Keratinocyte (primary cell): ENCODE results near the gene PCDHGA10. TPM values are rescaled to one million over a fixed set of nuclear protein-coding genes. Genes with fewer than 3 reads are reported as not detected.
"Not testable (repeated sequence)": the region's sequence is repeated elsewhere in the genome, so short reads cannot be mapped to it uniquely, and the experiment has no call there.

Experiments
- DNase-seq: peaks from one replicate; pipeline ENCODE4 v3.0.0-alpha.2; 2011; ENCODE audit warnings: low read depth, missing footprints, low spot score
- FAIRE-seq: peaks from 2 replicates; lab custom pipeline; 2011; peaks lifted over from hg19 to GRCh38; lab: Jason Lieb, UNC
- H2AFZ ChIP-seq: 2 replicates; pipeline ENCODE4 v1.6.0; 2012; ENCODE audit warnings: low read length, control low read depth, inconsistent platforms; ENCODE audit not compliant: control insufficient read depth
- H3K27ac ChIP-seq: 2 replicates; pipeline ENCODE4 v1.5.1; 2011; ENCODE audit warnings: low read length; ENCODE audit not compliant: control insufficient read depth, insufficient read depth
- H3K27me3 ChIP-seq: 3 replicates; pipeline ENCODE4 v1.6.0; 2011; ENCODE audit warnings: low read length; ENCODE audit not compliant: control insufficient read depth, insufficient read depth; ENCODE audit errors: extremely low read depth
- H3K36me3 ChIP-seq, 2 experiments: 2 replicates in 1 of 2; 3 replicates in 1 of 2; pipeline ENCODE4 v1.5.1; 2011; ENCODE audit warnings: low read length in 2 of 2, mild to moderate bottlenecking in 1 of 2; ENCODE audit not compliant: control insufficient read depth in 2 of 2, insufficient read depth in 2 of 2; ENCODE audit errors: extremely low read depth in 1 of 2
- H3K4me1 ChIP-seq: 3 replicates; pipeline ENCODE4 v1.5.1; 2011; ENCODE audit warnings: low read length; ENCODE audit not compliant: control insufficient read depth, insufficient read depth; ENCODE audit errors: extremely low read depth
- H3K4me2 ChIP-seq: 3 replicates; pipeline ENCODE4 v1.6.0; 2011; ENCODE audit warnings: low read depth, low read length; ENCODE audit not compliant: control insufficient read depth, insufficient read depth; ENCODE audit errors: extremely low read depth
- H3K4me3 ChIP-seq, 3 experiments: fragments of 200-600 bp in 1 of 3; sonication (generic) in 1 of 3; 2 replicates in 2 of 3; 3 replicates in 1 of 3; pipeline ENCODE4 v1.5.1; 2011 to 2016; ENCODE audit warnings: low read length in 3 of 3, mild to moderate bottlenecking in 3 of 3, control low read depth in 2 of 3, inconsistent platforms in 1 of 3, low read depth in 1 of 3, mixed read lengths in 1 of 3, mixed run types in 1 of 3, moderate library complexity in 1 of 3; ENCODE audit not compliant: control insufficient read depth in 2 of 3, insufficient read depth in 2 of 3; ENCODE audit errors: extremely low read depth in 1 of 3
- H3K79me2 ChIP-seq: 2 replicates; pipeline ENCODE4 v1.6.0; 2012; ENCODE audit warnings: low read length; ENCODE audit not compliant: control insufficient read depth, insufficient read depth
- H3K9ac ChIP-seq: 3 replicates; pipeline ENCODE4 v1.6.0; 2011; ENCODE audit warnings: low read length; ENCODE audit not compliant: control insufficient read depth, insufficient read depth; ENCODE audit errors: extremely low read depth
- H3K9me1 ChIP-seq: 3 replicates; pipeline ENCODE4 v1.6.0; 2011; ENCODE audit warnings: low read length; ENCODE audit not compliant: control insufficient read depth, insufficient read depth; ENCODE audit errors: extremely low read depth
- H3K9me3 ChIP-seq: 2 replicates; pipeline ENCODE4 v1.5.1; 2012; ENCODE audit warnings: low read depth, low read length; ENCODE audit not compliant: control insufficient read depth
- H4K20me1 ChIP-seq: 3 replicates; pipeline ENCODE4 v1.6.0; 2011; ENCODE audit warnings: low read length; ENCODE audit not compliant: control insufficient read depth, insufficient read depth; ENCODE audit errors: extremely low read depth
- CTCF ChIP-seq, 3 experiments: IDR thresholded peaks in 1 of 3; conservative IDR thresholded peaks in 1 of 3; optimal IDR thresholded peaks in 1 of 3; 2 replicates in 2 of 3; 3 replicates in 1 of 3; pipeline versions ENCODE3 to v1.5.1; 2011; ENCODE audit warnings: low read length in 3 of 3, mild to moderate bottlenecking in 3 of 3, moderate library complexity in 2 of 3, control low read depth in 1 of 3, inconsistent platforms in 1 of 3; ENCODE audit not compliant: insufficient read depth in 2 of 3; ENCODE audit errors: extremely low read depth in 1 of 3
- EZH2 ChIP-seq: IDR thresholded peaks from one replicate; pipeline ENCODE4 v1.6.1; 2012; ENCODE audit warnings: inconsistent platforms, mild to moderate bottlenecking, low read length, moderate library complexity
- dilution Hi-C: fragments of 300-500 bp; cut with MboI; formaldehyde crosslinking; loops from one replicate; pipeline ENCODE4 v1.7.0; 2020; ENCODE audit warnings: low sequenced_read_pairs; ENCODE audit not compliant: extremely low pct_ligation_motif_present
- polyA plus RNA-seq, 5 experiments: library from polyadenylated mRNA; depleted of rRNA in 3 of 5; stranded (reverse) in 3 of 5; stranded (forward) in 1 of 5; unstranded in 1 of 5; fragments of >200 nt; gene quantifications; 1 replicate in 1 of 5; 2 replicates in 3 of 5; 3 replicates in 1 of 5; pipeline versions ENCODE4 v1.2.1 to v1.2.3, GENCODE V29; 2011 to 2012; ENCODE audit warnings: missing spikeins in 2 of 5, low read depth in 1 of 5, low replicate concordance in 1 of 5

Gene PCDHGA10
- polyA plus RNA-seq, 1 donor (not counting 4 experiments of a cell fraction or from before 2014, with no cell fraction given) = 1.3 TPM

- dilution Hi-C loops = no loop called here
- DNase-seq (no peak), FAIRE-seq (no peak)
- peaks cover 33% of the 10 kb centered on the region for H3K27me3 ChIP-seq
- TF ChIP-seq CTCF (optimal IDR thresholded peaks at IDR 0.05 in 1 of 3, IDR thresholded peaks at IDR 0.05 in 1 of 3, conservative IDR thresholded peaks at IDR 0.05 in 1 of 3; ENCODE audit: extremely low read depth in 1 of 3, insufficient read depth in 2 of 3, low read length in 3 of 3) (no peak), EZH2 (no peak)
- no peak overlapping the region for H3K4me2 ChIP-seq
- H3K4me3 ChIP-seq = no peak overlapping the region
- peaks cover 24% of the 10 kb centered on the region for H3K9me3 ChIP-seq
- H3K79me2 ChIP-seq = no peaks in the 10 kb centered on the region
- H3K9me1 ChIP-seq = no peaks in the 10 kb centered on the region
- H3K9ac ChIP-seq = no peak overlapping the region
- H4K20me1 ChIP-seq = no peaks in the 10 kb centered on the region
- H3K36me3 ChIP-seq = no peaks in the 10 kb centered on the region
- no peaks in the 10 kb centered on the region for H3K4me1 ChIP-seq
- H3K27ac ChIP-seq = no peak overlapping the region
- no peak overlapping the region for H2AFZ ChIP-seq
Measured at GRCh38 chr5:141374627-141375026, 38.2 kb upstream of the PCDHGA10 start.

GRCh38 chr5:141375444-141376155 is 37.2 kb upstream of the PCDHGA10 start:
- H4K20me1 ChIP-seq, H3K9ac ChIP-seq, H3K36me3 ChIP-seq, H3K27ac ChIP-seq, H3K9me1 ChIP-seq, H3K4me2 ChIP-seq, H3K79me2 ChIP-seq, H3K4me3 ChIP-seq, H2AFZ ChIP-seq, dilution Hi-C loops, H3K4me1 ChIP-seq, DNase-seq, FAIRE-seq: not testable (repeated sequence)
- peaks cover 26% of the 10 kb centered on the region for H3K27me3 ChIP-seq
- H3K9me3 ChIP-seq = peaks cover 23% of the 10 kb centered on the region
